ENCODE data around the gene HIVEP3.

The HIVEP3 gene

GRCh38 chr1:41773144-41773591 is 145.6 kb downstream of the HIVEP3 start:
- H3K4me3 ChIP-seq (ENCODE audit: low read length in 2 of 2) = no peak overlapping the region
- no peaks in the 10 kb centered on the region for H3K9me3 ChIP-seq (ENCODE audit: control insufficient read depth in 2 of 2, low read length in 2 of 2)
- H3K27ac ChIP-seq (ENCODE audit: low read length) = no peak overlapping the region
- H3K36me3 ChIP-seq (ENCODE audit: control insufficient read depth in 2 of 2, insufficient read depth in 2 of 2, low read length in 2 of 2) = no peaks in the 10 kb centered on the region
- no peaks in the 10 kb centered on the region for H3K27me3 ChIP-seq (ENCODE audit: control insufficient read depth in 1 of 2, insufficient read depth in 2 of 2, low read length in 2 of 2)
- peaks cover 5% of the 10 kb centered on the region for H3K4me1 ChIP-seq (ENCODE audit: control insufficient read depth, insufficient read depth, low read length)
- H3K9ac ChIP-seq (ENCODE audit: low read length in 2 of 2) = no peak overlapping the region

GRCh38 chr1:41769068-41769467 is 149.7 kb downstream of the HIVEP3 start:
- no peak overlapping the region for H3K4me3 ChIP-seq (ENCODE audit: low read length in 2 of 2)
- H3K36me3 ChIP-seq (ENCODE audit: control insufficient read depth in 2 of 2, insufficient read depth in 2 of 2, low read length in 2 of 2) = no peaks in the 10 kb centered on the region
- no peaks in the 10 kb centered on the region for H3K27me3 ChIP-seq (ENCODE audit: control insufficient read depth in 1 of 2, insufficient read depth in 2 of 2, low read length in 2 of 2)
- H3K27ac ChIP-seq (ENCODE audit: low read length) = no peak overlapping the region
- no peak overlapping the region for H3K9ac ChIP-seq (ENCODE audit: low read length in 2 of 2)
- peaks cover 21% of the 10 kb centered on the region for H3K4me1 ChIP-seq (ENCODE audit: control insufficient read depth, insufficient read depth, low read length)
- H3K9me3 ChIP-seq (ENCODE audit: control insufficient read depth in 2 of 2, low read length in 2 of 2) = no peaks in the 10 kb centered on the region

- H3K9me3 ChIP-seq (ENCODE audit: control insufficient read depth in 2 of 2, low read length in 2 of 2) = no peaks in the 10 kb centered on the region
- H3K9ac ChIP-seq (ENCODE audit: low read length in 2 of 2) = no peak overlapping the region
- no peaks in the 10 kb centered on the region for H3K36me3 ChIP-seq (ENCODE audit: control insufficient read depth in 2 of 2, insufficient read depth in 2 of 2, low read length in 2 of 2)
- H3K4me1 ChIP-seq (ENCODE audit: control insufficient read depth, insufficient read depth, low read length) = peaks cover 21% of the 10 kb centered on the region
- no peak overlapping the region for H3K4me3 ChIP-seq (ENCODE audit: low read length in 2 of 2)
- no peak overlapping the region for H3K27ac ChIP-seq (ENCODE audit: low read length)
- no peaks in the 10 kb centered on the region for H3K27me3 ChIP-seq (ENCODE audit: control insufficient read depth in 1 of 2, insufficient read depth in 2 of 2, low read length in 2 of 2)
Measured at GRCh38 chr1:41768583-41768982, 150.1 kb downstream of the HIVEP3 start.

- H3K27me3 ChIP-seq (ENCODE audit: control insufficient read depth in 1 of 2, insufficient read depth in 2 of 2, low read length in 2 of 2) = no peaks in the 10 kb centered on the region
- H3K9ac ChIP-seq (ENCODE audit: low read length in 2 of 2) = no peak overlapping the region
- H3K36me3 ChIP-seq (ENCODE audit: control insufficient read depth in 2 of 2, insufficient read depth in 2 of 2, low read length in 2 of 2) = no peaks in the 10 kb centered on the region
- no peak overlapping the region for H3K4me3 ChIP-seq (ENCODE audit: low read length in 2 of 2)
- no peak overlapping the region for H3K27ac ChIP-seq (ENCODE audit: low read length)
- H3K9me3 ChIP-seq (ENCODE audit: control insufficient read depth in 2 of 2, low read length in 2 of 2) = no peaks in the 10 kb centered on the region
- H3K4me1 ChIP-seq (ENCODE audit: control insufficient read depth, insufficient read depth, low read length) = peaks cover 18% of the 10 kb centered on the region
Measured at GRCh38 chr1:41767534-41768525, 150.9 kb downstream of the HIVEP3 start.

GRCh38 chr1:41766546-41766945 is 152.2 kb downstream of the HIVEP3 start:
- Histone ChIP-seq H3K4me1 (ENCODE audit: control insufficient read depth, insufficient read depth, low read length) (peaks cover 18% of the 10 kb centered on the region), H3K9ac (ENCODE audit: low read length in 2 of 2) (no peak overlapping the region), H3K9me3 (ENCODE audit: control insufficient read depth in 2 of 2, low read length in 2 of 2) (no peaks in the 10 kb centered on the region), H3K4me3 (ENCODE audit: low read length in 2 of 2) (no peak overlapping the region), H3K27me3 (ENCODE audit: control insufficient read depth in 1 of 2, insufficient read depth in 2 of 2, low read length in 2 of 2) (no peaks in the 10 kb centered on the region), H3K27ac (ENCODE audit: low read length) (no peak overlapping the region), H3K36me3 (ENCODE audit: control insufficient read depth in 2 of 2, insufficient read depth in 2 of 2, low read length in 2 of 2) (peaks cover 0 to under 1% of the 10 kb centered on the region in 2 donors)

- Histone ChIP-seq H3K9me3 (ENCODE audit: control insufficient read depth in 2 of 2, low read length in 2 of 2) (no peaks in the 10 kb centered on the region), H3K27me3 (ENCODE audit: control insufficient read depth in 1 of 2, insufficient read depth in 2 of 2, low read length in 2 of 2) (no peaks in the 10 kb centered on the region), H3K27ac (ENCODE audit: low read length) (no peak overlapping the region), H3K36me3 (ENCODE audit: control insufficient read depth in 2 of 2, insufficient read depth in 2 of 2, low read length in 2 of 2) (peaks cover 0 to 3% of the 10 kb centered on the region in 2 donors), H3K9ac (ENCODE audit: low read length in 2 of 2) (no peak overlapping the region), H3K4me3 (ENCODE audit: low read length in 2 of 2) (no peak overlapping the region), H3K4me1 (ENCODE audit: control insufficient read depth, insufficient read depth, low read length) (peaks cover 18% of the 10 kb centered on the region)
Measured at GRCh38 chr1:41766041-41766440, 152.7 kb downstream of the HIVEP3 start.

- H3K9ac ChIP-seq (ENCODE audit: low read length in 2 of 2) = no peak overlapping the region
- H3K27ac ChIP-seq (ENCODE audit: low read length) = no peak overlapping the region
- peaks cover 0 to 3% of the 10 kb centered on the region in 2 donors for H3K36me3 ChIP-seq (ENCODE audit: control insufficient read depth in 2 of 2, insufficient read depth in 2 of 2, low read length in 2 of 2)
- H3K9me3 ChIP-seq (ENCODE audit: control insufficient read depth in 2 of 2, low read length in 2 of 2) = no peaks in the 10 kb centered on the region
- H3K4me3 ChIP-seq (ENCODE audit: low read length in 2 of 2) = no peak overlapping the region
- peaks cover 18% of the 10 kb centered on the region for H3K4me1 ChIP-seq (ENCODE audit: control insufficient read depth, insufficient read depth, low read length)
- no peaks in the 10 kb centered on the region for H3K27me3 ChIP-seq (ENCODE audit: control insufficient read depth in 1 of 2, insufficient read depth in 2 of 2, low read length in 2 of 2)
Measured at GRCh38 chr1:41765152-41765551, 153.6 kb downstream of the HIVEP3 start.

- Histone ChIP-seq H3K4me1 (ENCODE audit: control insufficient read depth, insufficient read depth, low read length) (peaks cover 18% of the 10 kb centered on the region), H3K4me3 (ENCODE audit: low read length in 2 of 2) (no peak overlapping the region), H3K27me3 (ENCODE audit: control insufficient read depth in 1 of 2, insufficient read depth in 2 of 2, low read length in 2 of 2) (no peaks in the 10 kb centered on the region), H3K9me3 (ENCODE audit: control insufficient read depth in 2 of 2, low read length in 2 of 2) (no peaks in the 10 kb centered on the region), H3K36me3 (ENCODE audit: control insufficient read depth in 2 of 2, insufficient read depth in 2 of 2, low read length in 2 of 2) (peaks cover 0 to 3% of the 10 kb centered on the region in 2 donors), H3K27ac (ENCODE audit: low read length) (no peak overlapping the region), H3K9ac (ENCODE audit: low read length in 2 of 2) (no peak overlapping the region)
Measured at GRCh38 chr1:41764656-41765055, 154.1 kb downstream of the HIVEP3 start.

- H3K27ac ChIP-seq (ENCODE audit: low read length) = no peak overlapping the region
- H3K4me1 ChIP-seq (ENCODE audit: control insufficient read depth, insufficient read depth, low read length) = peaks cover 18% of the 10 kb centered on the region
- no peak overlapping the region for H3K9ac ChIP-seq (ENCODE audit: low read length in 2 of 2)
- peaks cover 0 to 3% of the 10 kb centered on the region in 2 donors for H3K36me3 ChIP-seq (ENCODE audit: control insufficient read depth in 2 of 2, insufficient read depth in 2 of 2, low read length in 2 of 2)
- no peaks in the 10 kb centered on the region for H3K9me3 ChIP-seq (ENCODE audit: control insufficient read depth in 2 of 2, low read length in 2 of 2)
- no peak overlapping the region for H3K4me3 ChIP-seq (ENCODE audit: low read length in 2 of 2)
- H3K27me3 ChIP-seq (ENCODE audit: control insufficient read depth in 1 of 2, insufficient read depth in 2 of 2, low read length in 2 of 2) = no peaks in the 10 kb centered on the region
Measured at GRCh38 chr1:41762777-41763176, 155.9 kb downstream of the HIVEP3 start.

- Histone ChIP-seq H3K4me1 (ENCODE audit: control insufficient read depth, insufficient read depth, low read length) (peaks cover 14% of the 10 kb centered on the region), H3K27me3 (ENCODE audit: control insufficient read depth in 1 of 2, insufficient read depth in 2 of 2, low read length in 2 of 2) (no peaks in the 10 kb centered on the region), H3K27ac (ENCODE audit: low read length) (no peak overlapping the region), H3K36me3 (ENCODE audit: control insufficient read depth in 2 of 2, insufficient read depth in 2 of 2, low read length in 2 of 2) (peaks cover 0 to 3% of the 10 kb centered on the region in 2 donors), H3K4me3 (ENCODE audit: low read length in 2 of 2) (no peak overlapping the region), H3K9ac (ENCODE audit: low read length in 2 of 2) (no peak overlapping the region), H3K9me3 (ENCODE audit: control insufficient read depth in 2 of 2, low read length in 2 of 2) (no peaks in the 10 kb centered on the region)
Measured at GRCh38 chr1:41762251-41762650, 156.5 kb downstream of the HIVEP3 start.

Measured in stomach smooth muscle (tissue), 2 donors.